T1000 (cell line): ENCODE results near the gene PRTFDC1.

Experiments
- DNase-seq: peaks from one replicate; lab custom pipeline; 2025; ENCODE audit warnings: mixed read lengths; lab: John Stamatoyannopoulos, UW

The PRTFDC1 gene

GRCh38 chr10:24902400-24902728 lies 50.0 kb downstream of the PRTFDC1 start:
- DNase-seq, result no peak

- peak; percentile 68 for DNase-seq
Measured at GRCh38 chr10:24901686-24902399, 50.6 kb downstream of the PRTFDC1 start.

- no peak for DNase-seq
Measured at GRCh38 chr10:24900888-24901685, 51.3 kb downstream of the PRTFDC1 start.

- no peak for DNase-seq
Measured at GRCh38 chr10:24899571-24899970, 52.8 kb downstream of the PRTFDC1 start.

GRCh38 chr10:24898501-24898900 lies 53.9 kb downstream of the PRTFDC1 start:
- DNase-seq, result no peak

- no peak for DNase-seq
Measured at GRCh38 chr10:24897326-24897926, 55.0 kb downstream of the PRTFDC1 start.

- no peak for DNase-seq
Measured at GRCh38 chr10:24894728-24895127, 57.7 kb downstream of the PRTFDC1 start.

- no peak for DNase-seq
Measured at GRCh38 chr10:24894309-24894708, 58.1 kb downstream of the PRTFDC1 start.

GRCh38 chr10:24893127-24893526 lies 59.3 kb downstream of the PRTFDC1 start:
- DNase-seq, result no peak

- DNase-seq, result no peak
Measured at GRCh38 chr10:24891823-24892222, 60.6 kb downstream of the PRTFDC1 start.

- DNase-seq, result no peak
Measured at GRCh38 chr10:24889639-24890038, 62.8 kb downstream of the PRTFDC1 start.

- no peak for DNase-seq
Measured at GRCh38 chr10:24887855-24888231, 64.6 kb downstream of the PRTFDC1 start.

- DNase-seq, result no peak
Measured at GRCh38 chr10:24886290-24886680, 66.1 kb downstream of the PRTFDC1 start.

- no peak for DNase-seq
Measured at GRCh38 chr10:24885551-24886289, 66.7 kb downstream of the PRTFDC1 start.

- no peak for DNase-seq
Measured at GRCh38 chr10:24884793-24885192, 67.6 kb downstream of the PRTFDC1 start.

- DNase-seq, result no peak
Measured at GRCh38 chr10:24884316-24884715, 68.1 kb downstream of the PRTFDC1 start.

- DNase-seq, result no peak
Measured at GRCh38 chr10:24883176-24883575, 69.2 kb downstream of the PRTFDC1 start.

- no peak for DNase-seq
Measured at GRCh38 chr10:24882047-24882698, 70.2 kb downstream of the PRTFDC1 start.

GRCh38 chr10:24879861-24880260 lies 72.5 kb downstream of the PRTFDC1 start:
- DNase-seq, result no peak

- no peak for DNase-seq
Measured at GRCh38 chr10:24874133-24874532, 78.3 kb downstream of the PRTFDC1 start.

- peak; percentile 33 for DNase-seq
Measured at GRCh38 chr10:24873281-24873683, 79.1 kb downstream of the PRTFDC1 start.

GRCh38 chr10:24872790-24873182 lies 79.6 kb downstream of the PRTFDC1 start:
- no peak for DNase-seq
